Measurements from ENCODE around the gene INSR.
"Not testable (repeated sequence)": the region's sequence is repeated elsewhere in the genome, so short reads cannot be mapped to it uniquely, and the experiment has no call there.

INSR gene

DNA sequence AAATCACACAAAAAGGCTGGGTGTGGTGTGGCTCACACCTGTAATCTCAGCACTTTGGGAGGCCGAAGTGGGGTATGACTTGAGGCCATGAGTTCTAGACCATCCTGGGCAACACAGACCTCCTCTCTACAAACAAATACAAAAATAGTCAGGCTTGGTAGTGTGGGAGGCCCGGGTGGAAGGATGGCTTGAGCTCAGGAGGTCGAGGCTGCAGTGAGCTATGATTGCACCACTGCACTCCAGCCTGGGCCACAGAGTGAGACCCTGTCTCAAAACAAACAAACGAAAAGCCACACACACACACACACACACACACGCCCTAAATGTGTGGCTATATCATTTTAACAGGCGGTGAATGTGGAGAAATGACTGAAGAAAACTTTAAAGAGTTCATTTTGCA, 225.6 kb downstream of the INSR start:
- Histone ChIP-seq H3K4me2 (ENCODE audit: low read length) (peak overlapping the region; percentile 72), H3K9me3 (ENCODE audit: insufficient read depth, low read length) (no peaks in the 10 kb centered on the region), H4K20me1 (ENCODE audit: insufficient read depth, low read length) (no peaks in the 10 kb centered on the region), H3K36me3 (replicated peaks; ENCODE audit: low read depth, low read length) (peaks cover 22% of the 10 kb centered on the region), H2AFZ (ENCODE audit: low read depth, low read length) (peak overlapping the region; percentile 77), H3K27ac (ENCODE audit: low read length) (no peak overlapping the region), H3K9ac (ENCODE audit: low read length) (peak overlapping the region; percentile 13; the same call in 1 of the 2 replicates), H3K27me3 (ENCODE audit: low read depth, low read length) (no peaks in the 10 kb centered on the region), H3K4me1 (ENCODE audit: low read length) (peaks cover 8% of the 10 kb centered on the region), H3K4me3 (ENCODE audit: low read length) (peak overlapping the region; percentile 93), H3K79me2 (ENCODE audit: low read length) (peaks cover 19% of the 10 kb centered on the region)
- no peak for TF ChIP-seq EZH2phosphoT487 (IDR thresholded peaks at IDR 0.05; ENCODE audit: low read depth)
- TF ChIP-seq, protein P1, sequence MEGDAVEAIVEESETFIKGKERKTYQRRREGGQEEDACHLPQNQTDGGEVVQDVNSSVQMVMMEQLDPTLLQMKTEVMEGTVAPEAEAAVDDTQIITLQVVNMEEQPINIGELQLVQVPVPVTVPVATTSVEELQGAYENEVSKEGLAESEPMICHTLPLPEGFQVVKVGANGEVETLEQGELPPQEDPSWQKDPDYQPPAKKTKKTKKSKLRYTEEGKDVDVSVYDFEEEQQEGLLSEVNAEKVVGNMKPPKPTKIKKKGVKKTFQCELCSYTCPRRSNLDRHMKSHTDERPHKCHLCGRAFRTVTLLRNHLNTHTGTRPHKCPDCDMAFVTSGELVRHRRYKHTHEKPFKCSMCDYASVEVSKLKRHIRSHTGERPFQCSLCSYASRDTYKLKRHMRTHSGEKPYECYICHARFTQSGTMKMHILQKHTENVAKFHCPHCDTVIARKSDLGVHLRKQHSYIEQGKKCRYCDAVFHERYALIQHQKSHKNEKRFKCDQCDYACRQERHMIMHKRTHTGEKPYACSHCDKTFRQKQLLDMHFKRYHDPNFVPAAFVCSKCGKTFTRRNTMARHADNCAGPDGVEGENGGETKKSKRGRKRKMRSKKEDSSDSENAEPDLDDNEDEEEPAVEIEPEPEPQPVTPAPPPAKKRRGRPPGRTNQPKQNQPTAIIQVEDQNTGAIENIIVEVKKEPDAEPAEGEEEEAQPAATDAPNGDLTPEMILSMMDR (IDR thresholded peaks at IDR 0.05; ENCODE audit: low read depth, low read length) = no peak

DNA sequence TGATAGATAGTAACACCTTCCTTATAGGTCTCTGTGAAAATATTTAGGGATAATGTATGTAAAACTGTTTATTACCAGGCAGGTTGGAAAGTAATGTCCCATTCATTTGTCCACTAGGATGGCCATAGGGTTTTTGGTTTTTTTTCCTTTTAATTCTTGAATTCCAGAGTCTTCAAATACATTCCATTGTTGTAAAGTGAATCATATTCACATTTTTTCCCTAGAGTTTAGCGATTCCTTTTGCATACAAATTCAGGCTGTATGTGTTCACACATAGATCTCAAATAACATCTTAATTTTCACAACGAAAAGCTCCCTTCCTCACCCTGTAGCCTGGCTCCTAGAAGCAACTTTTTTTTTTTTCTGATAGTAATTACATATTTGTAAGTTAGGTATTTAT, 226.5 kb downstream of the INSR start:
- TF ChIP-seq EZH2phosphoT487 (IDR thresholded peaks at IDR 0.05; ENCODE audit: low read depth) = no peak
- TF ChIP-seq, protein P1 (IDR thresholded peaks at IDR 0.05; ENCODE audit: low read depth, low read length) = no peak
- Histone ChIP-seq H2AFZ (ENCODE audit: low read depth, low read length) (no peak overlapping the region), H3K27ac (ENCODE audit: low read length) (no peak overlapping the region), H4K20me1 (ENCODE audit: insufficient read depth, low read length) (no peaks in the 10 kb centered on the region), H3K9me3 (ENCODE audit: insufficient read depth, low read length) (no peaks in the 10 kb centered on the region), H3K36me3 (replicated peaks; ENCODE audit: low read depth, low read length) (peaks cover 15% of the 10 kb centered on the region), H3K9ac (ENCODE audit: low read length) (no peak overlapping the region), H3K4me3 (ENCODE audit: low read length) (no peak overlapping the region), H3K4me2 (ENCODE audit: low read length) (no peak overlapping the region), H3K27me3 (ENCODE audit: low read depth, low read length) (no peaks in the 10 kb centered on the region), H3K79me2 (ENCODE audit: low read length) (peaks cover 19% of the 10 kb centered on the region), H3K4me1 (ENCODE audit: low read length) (peaks cover 8% of the 10 kb centered on the region)

- H3K36me3 ChIP-seq (replicated peaks; ENCODE audit: low read depth, low read length) = peaks cover 11% of the 10 kb centered on the region
- not testable (repeated sequence) for H4K20me1 ChIP-seq (ENCODE audit: insufficient read depth, low read length); H3K27me3 ChIP-seq (ENCODE audit: low read depth, low read length); H3K27ac ChIP-seq (ENCODE audit: low read length); H3K9ac ChIP-seq (ENCODE audit: low read length); H2AFZ ChIP-seq (ENCODE audit: low read depth, low read length); H3K4me3 ChIP-seq (ENCODE audit: low read length); H3K4me2 ChIP-seq (ENCODE audit: low read length); H3K9me3 ChIP-seq (ENCODE audit: insufficient read depth, low read length); H3K4me1 ChIP-seq (ENCODE audit: low read length)
- H3K79me2 ChIP-seq (ENCODE audit: low read length) = peaks cover 19% of the 10 kb centered on the region
Measured at GRCh38 chr19:7067122-7067521, 227.1 kb downstream of the INSR start.

GRCh38 chr19:7063764-7064418, 230.3 kb downstream of the INSR start:
- H3K27me3 ChIP-seq (ENCODE audit: low read depth, low read length) = no peaks in the 10 kb centered on the region
- no peaks in the 10 kb centered on the region for H4K20me1 ChIP-seq (ENCODE audit: insufficient read depth, low read length)
- H3K4me3 ChIP-seq (ENCODE audit: low read length) = no peak overlapping the region
- H3K4me2 ChIP-seq (ENCODE audit: low read length) = no peak overlapping the region
- H3K4me1 ChIP-seq (ENCODE audit: low read length) = peaks cover 3% of the 10 kb centered on the region; the same call in 1 of the 2 replicates
- no peak overlapping the region for H2AFZ ChIP-seq (ENCODE audit: low read depth, low read length)
- H3K36me3 ChIP-seq (replicated peaks; ENCODE audit: low read depth, low read length) = no peaks in the 10 kb centered on the region
- no peak overlapping the region for H3K9ac ChIP-seq (ENCODE audit: low read length)
- no peaks in the 10 kb centered on the region for H3K79me2 ChIP-seq (ENCODE audit: low read length)
- no peaks in the 10 kb centered on the region for H3K9me3 ChIP-seq (ENCODE audit: insufficient read depth, low read length)
- TF ChIP-seq, protein P1 (IDR thresholded peaks at IDR 0.05; ENCODE audit: low read depth, low read length) = no peak
- H3K27ac ChIP-seq (ENCODE audit: low read length) = no peak overlapping the region
